ENCODE results near the gene TRAPPC10. TPM values are rescaled to one million over a fixed set of nuclear protein-coding genes. Genes with fewer than 3 reads are reported as not detected.
"Not testable (repeated sequence)": the region's sequence is repeated elsewhere in the genome, so short reads cannot be mapped to it uniquely, and the experiment has no call there.

TRAPPC10 gene
- total RNA-seq, 1 donor from 2014 or later, result 18.5 TPM

- DNase-seq (ENCODE audit: low spot score), result not testable (repeated sequence)
These were observed 133.5 kb downstream of the TRAPPC10 start for GRCh38 chr21:44145616-44146015.

- not testable (repeated sequence) for DNase-seq (ENCODE audit: low spot score)
These were observed 135.0 kb downstream of the TRAPPC10 start for GRCh38 chr21:44147108-44147507.

GRCh38 chr21:44150255-44150654, 138.1 kb downstream of the TRAPPC10 start:
- not testable (repeated sequence) for DNase-seq (ENCODE audit: low spot score)

DNA sequence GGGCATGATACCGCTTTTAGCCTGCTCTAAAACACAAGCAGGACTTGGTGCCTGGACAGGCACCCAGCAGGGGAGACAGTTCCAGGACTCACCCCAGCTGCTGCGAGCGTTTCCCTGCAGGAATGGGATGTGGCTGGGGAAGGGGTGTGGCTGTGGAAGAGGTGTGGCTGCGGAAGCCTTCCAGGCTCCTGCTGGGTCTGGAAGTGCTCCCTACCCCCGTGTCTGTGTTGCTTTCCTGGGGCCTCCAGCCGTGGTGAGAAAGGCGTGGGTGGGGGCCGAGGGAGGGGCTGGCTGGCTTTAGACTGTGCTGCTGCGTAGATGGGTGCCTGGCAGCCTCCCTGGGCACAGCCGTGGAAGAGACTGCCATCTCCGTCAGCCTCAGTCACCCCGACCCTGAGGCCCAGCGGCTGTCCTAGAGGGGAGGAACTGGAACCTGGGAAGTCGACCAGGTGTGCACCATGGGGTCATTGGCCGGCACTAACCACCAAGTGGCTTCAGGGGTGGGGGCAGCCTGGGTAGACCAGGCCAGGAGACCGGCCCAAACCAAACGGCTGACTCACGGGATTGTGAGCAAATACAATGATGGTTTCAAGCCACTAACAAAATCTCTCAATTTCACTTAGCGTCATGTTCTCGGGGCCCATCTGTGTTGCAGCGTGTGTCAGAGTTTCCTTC, 141.2 kb downstream of the TRAPPC10 start:
- not testable (repeated sequence) for DNase-seq (ENCODE audit: low spot score)

DNA sequence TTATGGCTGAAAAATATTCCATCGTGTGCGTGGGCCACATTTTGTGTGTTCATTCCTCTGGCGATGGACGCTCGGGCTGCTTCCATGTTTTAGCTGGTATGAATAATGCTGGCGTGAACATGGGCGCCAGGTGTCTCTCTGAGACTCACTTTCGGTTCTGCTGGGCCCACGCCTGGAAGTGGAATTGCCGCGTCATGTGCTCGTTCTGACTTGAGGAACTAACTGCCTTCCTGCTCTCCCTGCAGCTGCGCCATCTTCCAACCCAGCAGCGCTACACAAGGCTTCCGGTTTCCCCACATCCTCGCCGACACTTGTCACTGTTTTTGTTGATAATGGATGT, 141.8 kb downstream of the TRAPPC10 start:
- DNase-seq (ENCODE audit: low spot score), result not testable (repeated sequence)

GRCh38 chr21:44154816-44155230, 142.7 kb downstream of the TRAPPC10 start:
- not testable (repeated sequence) for DNase-seq (ENCODE audit: low spot score)

DNA sequence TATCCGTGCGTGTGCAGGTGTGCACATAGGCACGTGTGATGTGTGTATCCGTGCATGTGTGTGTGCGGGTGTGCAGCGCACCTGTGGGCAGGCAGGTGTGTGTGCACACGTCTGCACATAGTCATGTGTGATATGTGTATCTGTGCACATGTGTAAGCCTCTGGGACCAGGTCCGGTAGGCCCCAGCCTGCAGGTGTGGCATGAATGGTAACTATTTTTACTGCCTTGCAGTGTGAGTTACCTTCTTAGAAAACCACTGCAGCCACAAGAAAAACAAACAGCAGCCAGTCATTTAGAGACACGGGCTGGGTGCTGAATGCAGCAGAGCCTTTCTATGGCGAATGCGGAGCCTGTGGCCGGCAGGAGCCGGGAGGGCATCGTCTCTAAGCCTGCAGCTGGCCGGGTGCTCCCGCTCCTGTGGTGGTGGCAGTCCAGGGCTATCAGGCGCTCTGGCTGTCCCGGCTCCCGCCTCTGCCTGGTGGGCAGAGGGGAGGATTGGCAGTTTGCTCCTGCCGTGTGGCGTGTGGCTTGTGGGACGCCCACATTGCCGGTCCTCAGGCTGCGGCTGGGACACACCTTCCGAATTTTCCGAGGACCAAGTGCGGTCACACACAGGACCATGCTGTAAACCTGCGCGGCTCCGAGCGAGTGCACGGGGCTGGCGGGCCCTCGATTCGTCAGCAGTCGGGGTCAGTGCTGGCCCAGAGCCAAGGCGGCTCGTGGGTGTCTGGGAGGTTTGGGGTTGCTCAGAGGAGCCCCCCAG, 143.3 kb downstream of the TRAPPC10 start:
- DNase-seq (ENCODE audit: low spot score), result not testable (repeated sequence)

DNA sequence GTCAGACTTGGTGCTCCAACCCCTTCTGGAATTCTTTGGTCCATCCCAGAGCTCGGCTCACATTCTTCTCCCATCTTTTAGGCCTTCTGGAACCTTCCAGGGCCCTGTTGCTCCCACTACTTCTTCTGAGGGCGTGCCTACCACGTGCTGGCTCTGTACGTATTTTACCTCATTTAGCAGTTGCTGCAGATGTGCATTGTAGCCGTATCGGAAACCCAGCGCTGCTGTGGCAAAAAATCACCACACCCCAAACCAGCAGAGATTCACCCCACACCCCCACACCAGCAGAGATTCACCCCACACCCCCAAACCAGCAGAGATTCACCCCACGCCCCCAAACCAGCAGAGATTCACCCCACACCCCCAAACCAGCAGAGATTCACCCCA, 143.9 kb downstream of the TRAPPC10 start:
- not testable (repeated sequence) for DNase-seq (ENCODE audit: low spot score)

Other genes starting within 250 kb of the TRAPPC10 start
- 7.7 TPM for gene CSTB, start 236.0 kb upstream of the TRAPPC10 start, total RNA-seq (ENCODE audit: insufficient read depth, low replicate concordance)
- 12.3 TPM for gene RRP1, start 222.7 kb upstream of the TRAPPC10 start, total RNA-seq (ENCODE audit: insufficient read depth, low replicate concordance)
- gene AGPAT3, start 147.1 kb upstream of the TRAPPC10 start, total RNA-seq (ENCODE audit: insufficient read depth, low replicate concordance), result 33.9 TPM
- 3.6 TPM for gene PWP2, start 95.1 kb downstream of the TRAPPC10 start, total RNA-seq (ENCODE audit: insufficient read depth, low replicate concordance)
- 0.48 TPM for gene GATD3, start 121.4 kb downstream of the TRAPPC10 start, total RNA-seq (ENCODE audit: insufficient read depth, low replicate concordance)
- 1.9 TPM for gene ICOSLG, start 228.6 kb downstream of the TRAPPC10 start, total RNA-seq (ENCODE audit: insufficient read depth, low replicate concordance)
- not detected for gene DNMT3L, start 249.6 kb downstream of the TRAPPC10 start, total RNA-seq (ENCODE audit: insufficient read depth, low replicate concordance)

Data from umbilical cord (tissue), 2 donors.